Measurements from ENCODE around the gene RECK.
A peak's percentile ranks its signal among the peaks of the same experiment; 100 is the strongest.

RECK gene

DNA sequence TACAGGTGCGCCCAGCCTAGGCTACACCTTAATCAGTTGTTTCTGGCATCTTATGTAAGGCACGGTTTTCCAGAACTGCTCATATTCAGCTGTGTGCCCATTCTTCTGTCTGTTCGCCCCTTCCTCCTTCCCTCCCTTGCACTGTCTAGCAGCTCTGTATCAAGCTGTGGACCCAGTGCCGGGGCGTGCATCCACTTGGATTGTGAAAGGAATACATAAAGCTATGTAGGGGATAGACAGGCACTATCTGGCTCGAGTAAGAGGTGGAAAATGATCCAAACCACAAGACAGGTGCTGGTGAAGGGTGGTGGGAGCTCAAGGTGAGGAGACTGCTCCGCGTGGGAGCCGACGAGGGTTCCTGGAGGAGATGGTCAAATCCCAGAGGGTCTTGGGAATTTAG is 101.8 kb downstream of the RECK start:
- DNase-seq (ENCODE audit: low read depth): no peak
- H3K4me3 ChIP-seq (ENCODE audit: low read length): no peak overlapping the region
- no peak for TF ChIP-seq CTCF (conservative IDR thresholded peaks at IDR 0.05; ENCODE audit: low read depth, low read length)

DNA sequence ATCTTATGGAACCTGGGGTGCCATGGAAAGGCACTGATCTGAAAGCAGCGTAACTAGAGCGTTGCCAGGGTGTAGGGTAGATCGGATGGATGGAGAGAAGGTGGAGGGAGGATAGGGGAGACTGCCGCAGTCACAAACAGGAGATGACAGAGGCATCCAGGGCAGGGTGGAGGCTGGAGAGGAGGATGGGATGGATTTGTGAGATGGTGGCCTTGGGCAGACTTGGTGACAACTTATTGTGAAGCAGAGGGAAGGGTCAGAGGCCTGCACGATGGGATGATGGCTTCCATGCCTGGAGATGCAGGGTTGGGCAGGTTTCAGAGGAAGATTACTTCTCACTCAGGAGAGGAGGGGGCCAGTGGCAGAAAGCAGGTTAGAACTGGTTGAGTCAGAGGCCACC is 102.2 kb downstream of the RECK start:
- no peak overlapping the region for H3K4me3 ChIP-seq (ENCODE audit: low read length)
- no peak for TF ChIP-seq CTCF (conservative IDR thresholded peaks at IDR 0.05; ENCODE audit: low read depth, low read length)
- no peak for DNase-seq (ENCODE audit: low read depth)

- no peak overlapping the region for H3K4me3 ChIP-seq (ENCODE audit: low read length)
- DNase-seq (ENCODE audit: low read depth): no peak
- TF ChIP-seq CTCF (conservative IDR thresholded peaks at IDR 0.05; ENCODE audit: low read depth, low read length): no peak
These were observed 103.7 kb downstream of the RECK start for GRCh38 chr9:36140086-36141084.

GRCh38 chr9:36141288-36141687 is 104.6 kb downstream of the RECK start:
- no peak for DNase-seq (ENCODE audit: low read depth)
- H3K4me3 ChIP-seq (ENCODE audit: low read length): no peak overlapping the region
- TF ChIP-seq CTCF (conservative IDR thresholded peaks at IDR 0.05; ENCODE audit: low read depth, low read length): peak; percentile 43

DNA sequence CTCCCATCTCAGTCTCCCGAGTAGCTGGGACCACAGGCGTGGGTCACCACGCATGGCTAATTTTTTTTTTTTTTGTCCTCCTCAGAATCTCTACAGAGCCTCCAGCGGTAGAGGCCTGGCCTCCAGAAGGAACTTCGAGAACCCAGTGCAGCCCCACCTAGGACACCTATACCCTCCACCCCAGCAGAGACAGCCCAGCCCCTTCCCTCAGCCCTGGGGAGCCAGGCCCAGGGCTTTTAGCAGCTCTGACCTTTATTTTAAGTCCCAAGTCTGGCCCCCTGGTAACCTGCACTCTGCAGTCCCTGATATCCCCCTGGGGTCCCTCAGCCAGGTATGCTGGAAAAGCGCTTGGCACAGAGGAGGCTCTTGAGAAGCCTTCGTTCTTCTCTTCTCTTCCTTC is 105.0 kb downstream of the RECK start:
- DNase-seq (ENCODE audit: low read depth): no peak
- TF ChIP-seq CTCF (conservative IDR thresholded peaks at IDR 0.05; ENCODE audit: low read depth, low read length): no peak
- no peak overlapping the region for H3K4me3 ChIP-seq (ENCODE audit: low read length)

DNA sequence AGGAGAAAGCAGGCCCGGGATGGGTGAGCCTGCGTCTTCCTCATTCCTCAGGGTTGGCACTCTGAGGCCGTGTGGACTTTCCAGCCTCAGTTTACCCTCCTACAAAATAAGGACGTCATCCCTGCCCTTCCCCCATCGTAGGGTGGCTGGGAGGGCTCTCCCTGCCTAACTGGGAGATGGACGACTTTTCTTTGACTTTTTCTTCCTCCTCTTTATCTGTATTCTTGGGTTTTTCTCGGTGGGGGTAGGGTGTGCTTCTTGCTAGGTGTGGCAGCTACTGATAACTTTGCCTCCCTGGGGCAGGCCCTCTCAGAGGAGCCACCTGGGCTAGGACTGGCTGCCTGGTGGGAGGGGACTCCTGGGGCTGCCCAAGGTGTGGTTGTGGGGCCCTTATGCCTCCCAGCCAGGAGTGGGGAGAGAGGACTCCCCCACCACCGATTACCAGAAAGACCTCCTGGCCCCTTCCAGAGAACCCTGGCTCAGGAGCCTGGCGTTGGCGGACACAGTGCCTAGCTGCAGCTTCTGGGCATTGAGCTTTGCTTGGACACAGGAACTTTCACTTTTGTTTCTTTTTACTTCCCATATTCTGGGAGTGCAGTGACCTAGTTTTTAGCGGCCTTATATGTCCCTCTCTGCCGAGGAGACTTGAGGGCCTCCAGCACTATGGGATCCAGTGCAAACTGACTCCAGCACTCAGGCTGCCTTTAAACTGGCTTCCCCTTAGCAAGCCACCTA is 106.0 kb downstream of the RECK start:
- TF ChIP-seq CTCF (conservative IDR thresholded peaks at IDR 0.05; ENCODE audit: low read depth, low read length): no peak
- H3K4me3 ChIP-seq (ENCODE audit: low read length): no peak overlapping the region
- DNase-seq (ENCODE audit: low read depth): no peak
